ENCODE data around the gene KDM1A. TPM values are rescaled to one million over a fixed set of nuclear protein-coding genes. Genes with fewer than 3 reads are reported as not detected.

Gene KDM1A
- total and polyA plus RNA-seq, 9 of the 15 experiments (the other 6 are each of a cell fraction or from before 2014, with no cell fraction given) = 59.2 to 181 (median 168) TPM

GRCh38 chr1:23013657-23014056 is 5.6 kb upstream of the KDM1A start:
- Histone ChIP-seq H3K79me2 (ENCODE audit: control insufficient read depth, insufficient read depth, low read length) (no peaks in the 10 kb centered on the region), H3K9me3 (replicated peaks; ENCODE audit: control insufficient read depth, insufficient read depth, low read depth, low read length) (no peaks in the 10 kb centered on the region; the same call in 1 of the 2 replicates), H3K9ac (ENCODE audit: insufficient read depth in 1 of 2, low read depth in 2 of 2, low read length in 2 of 2) (no peak overlapping the region), H3K9me1 (ENCODE audit: control insufficient read depth, insufficient read depth, low read length) (no peaks in the 10 kb centered on the region), H3K36me3 (ENCODE audit: control insufficient read depth, insufficient read depth, low read length) (no peaks in the 10 kb centered on the region), H3K4me1 (replicated peaks in 1 of 2; ENCODE audit: control insufficient read depth in 2 of 2, insufficient read depth in 2 of 2, low read length in 2 of 2) (peaks cover 0 to 6% of the 10 kb centered on the region in 2 experiments; a peak in 3 of 5 replicates), H3K27me3 (ENCODE audit: control insufficient read depth in 2 of 2, insufficient read depth in 2 of 2, low read length in 2 of 2) (no peaks in the 10 kb centered on the region), H3K4me3 (no peak overlapping the region), H3K27ac (ENCODE audit: extremely low read depth, low read depth, low read length) (no peak overlapping the region), H2AFZ (ENCODE audit: low read depth, low read length) (no peak overlapping the region), H4K20me1 (replicated peaks; ENCODE audit: control insufficient read depth, insufficient read depth, low read length) (no peaks in the 10 kb centered on the region), H3K4me2 (ENCODE audit: insufficient read depth, low read length) (no peak overlapping the region)
- intact Hi-C loops (cut with micrococcal nuclease) (no loop called here), in situ Hi-C loops (cut with MboI) (no loop called here)
- BruUV-seq (replicated peaks) = no TSS peak
- no peak; the same call in 2 of the 3 replicates for ATAC-seq
- TF ChIP-seq KHSRP (IDR thresholded peaks at IDR 0.05) = no peak
- peak; percentile 89 for TF ChIP-seq RFX1 (IDR thresholded peaks at IDR 0.05)
- 34% methylated on average over 3 of the region's 3 CpGs for WGBS (ENCODE audit: insufficient coverage, low coverage, missing lambda C conversion rate)
- ChIA-PET POLR2A (interaction anchor here (1.1 to 1.4 kb wide), 2 partner anchors 9 to 12 kb away, joined by 3 to 4 read pairs; no protein-coding TSS in a partner anchor), CTCF (ENCODE audit: low intra/inter-chr PET ratio) (no interaction called here)
- DNase-seq (ENCODE audit: extremely low read depth in 1 of 4, low spot score in 3 of 4) = no peak
- no peak for FAIRE-seq

- FAIRE-seq (no peak), ATAC-seq (peak; percentile 2), DNase-seq (ENCODE audit: extremely low read depth in 1 of 4, low spot score in 3 of 4) (peak; percentile 31 to 64 (median 46))
- Histone ChIP-seq H3K4me2 (ENCODE audit: insufficient read depth, low read length) (peak overlapping the region; percentile 96), H3K27ac (ENCODE audit: extremely low read depth, low read depth, low read length) (peak overlapping the region; percentile 91), H3K79me2 (ENCODE audit: control insufficient read depth, insufficient read depth, low read length) (peaks cover 48% of the 10 kb centered on the region), H3K9me1 (ENCODE audit: control insufficient read depth, insufficient read depth, low read length) (no peaks in the 10 kb centered on the region), H2AFZ (ENCODE audit: low read depth, low read length) (peak overlapping the region; percentile 100), H3K9me3 (replicated peaks; ENCODE audit: control insufficient read depth, insufficient read depth, low read depth, low read length) (peaks cover 14% of the 10 kb centered on the region; the same call in 1 of the 2 replicates), H3K4me1 (replicated peaks in 1 of 2; ENCODE audit: control insufficient read depth in 2 of 2, insufficient read depth in 2 of 2, low read length in 2 of 2) (peaks cover 7 to 8% of the 10 kb centered on the region in 2 experiments; a peak in 4 of 5 replicates), H3K36me3 (ENCODE audit: control insufficient read depth, insufficient read depth, low read length) (peaks cover 13% of the 10 kb centered on the region; the same call in 2 of the 3 replicates), H3K9ac (ENCODE audit: insufficient read depth in 1 of 2, low read depth in 2 of 2, low read length in 2 of 2) (peak overlapping the region; percentile 98 to 99), H3K27me3 (ENCODE audit: control insufficient read depth in 2 of 2, insufficient read depth in 2 of 2, low read length in 2 of 2) (no peaks in the 10 kb centered on the region), H4K20me1 (replicated peaks; ENCODE audit: control insufficient read depth, insufficient read depth, low read length) (0 out of 2 replicates have a peak, but pooled peaks cover 3% of the 10 kb centered on the region), H3K4me3 (peak overlapping the region; percentile 94)
- in situ Hi-C loops (cut with MboI) (no loop called here), intact Hi-C loops (cut with micrococcal nuclease) (no loop called here)
- ChIA-PET POLR2A (interaction anchor here (0.5 to 2.9 kb wide), 9 partner anchors 9 to 651 kb away, joined by 3 to 22 read pairs (median 3); partner anchors contain the start of gene HNRNPR), CTCF (ENCODE audit: low intra/inter-chr PET ratio) (interaction anchor here (0.9 kb wide), 1 partner anchor 42 kb away, joined by 3 read pairs; no protein-coding TSS in a partner anchor)
- WGBS (ENCODE audit: insufficient coverage, low coverage, missing lambda C conversion rate) = 27% methylated on average over 10 of the region's 10 CpGs
- BruUV-seq (replicated peaks) = TSS peak; percentile 96
- no peak for TF ChIP-seq MEF2D (tag; conservative IDR thresholded peaks at IDR 0.05; ENCODE audit: low read depth)
- no peak for TF ChIP-seq CEBPG (CRISPR knock-in tag; IDR thresholded peaks at IDR 0.05)
- TF ChIP-seq CEBPG (tag; conservative IDR thresholded peaks at IDR 0.05 in 1 of 2, IDR thresholded peaks at IDR 0.05 in 1 of 2) = peak in 1 of 2 experiments; percentile 55; a peak in 2 of 4 replicates
- 0 out of 2 replicates have a peak, but pooled peaks have one; percentile 55 for TF ChIP-seq BACH1 (tag; IDR thresholded peaks at IDR 0.05)
- no peak for TF ChIP-seq SUPT5H (IDR thresholded peaks at IDR 0.05)
- no peak for TF ChIP-seq ZNF592 (IDR thresholded peaks at IDR 0.05)
- TF ChIP-seq DNMT1 (IDR thresholded peaks at IDR 0.05) = no peak
- no peak for TF ChIP-seq ZNF586 (CRISPR knock-in tag; conservative IDR thresholded peaks at IDR 0.05)
- TF ChIP-seq ZNF41 (CRISPR knock-in tag; conservative IDR thresholded peaks at IDR 0.05) = 0 out of 2 replicates have a peak, but pooled peaks have one; percentile 41
- TF ChIP-seq ZNF696 (CRISPR knock-in tag; conservative IDR thresholded peaks at IDR 0.05) = 0 out of 2 replicates have a peak, but pooled peaks have one; percentile 37
Observed at GRCh38 chr1:23018661-23019093, 591 bp upstream of the KDM1A start.

All from K562 (cell line).